SK-N-SH (cell line): ENCODE results near the gene HEXD. TPM values are rescaled to one million over a fixed set of nuclear protein-coding genes. Genes with fewer than 3 reads are reported as not detected.
A peak's percentile ranks its signal among the peaks of the same experiment; 100 is the strongest.

Experiments used
- CTCF ChIA-PET: fragments of 300-600, 350-600 bp; formaldehyde crosslinking; extraction: SDS; loops from one replicate; lab custom pipeline; 2021; lab: Yijun Ruan, JAX
- POLR2A ChIA-PET: fragments of 350-600 bp; sonication (Branson Sonifier 250); formaldehyde crosslinking; extraction: SDS; loops from one replicate; lab custom pipeline; 2020; ENCODE audit warnings: antibody characterized with exemption, inconsistent platforms; lab: Yijun Ruan, JAX
- DNase-seq: peaks from one replicate; pipeline ENCODE4 v3.0.0; 2012
- H2AFZ ChIP-seq: fragments of 200-600 bp; sonication (generic); 2 replicates; pipeline ENCODE4 v1.8.1; 2016; ENCODE audit warnings: antibody characterized with exemption, mild to moderate bottlenecking, low read depth
- H3F3A ChIP-seq: fragments of 200-600 bp; sonication (generic); replicated peaks from 2 replicates; pipeline ENCODE3; 2016; ENCODE audit warnings: antibody characterized with exemption, mild to moderate bottlenecking; ENCODE audit not compliant: insufficient read depth
- H3K27ac ChIP-seq, 2 experiments: fragments of 200-500 bp in 1 of 2; fragments of 200-600 bp in 1 of 2; sonication (Bioruptor generic) in 1 of 2; sonication (generic), shearing (Covaris generic) in 1 of 2; 2 replicates each; pipeline versions ENCODE4 v1.5.1 to v1.6.1; 2014 to 2016; ENCODE audit warnings: low read depth in 2 of 2, inconsistent platforms in 1 of 2, low read length in 1 of 2, mild to moderate bottlenecking in 1 of 2, mixed read lengths in 1 of 2
- H3K27me3 ChIP-seq: fragments of 200-600 bp; sonication (generic), shearing (Covaris generic); 2 replicates; pipeline ENCODE4 v1.6.1; 2016; ENCODE audit warnings: mixed run types; ENCODE audit not compliant: insufficient read depth
- H3K36me3 ChIP-seq, 2 experiments: fragments of 200-500 bp in 1 of 2; fragments of 200-600 bp in 1 of 2; sonication (Bioruptor generic) in 1 of 2; sonication (generic) in 1 of 2; replicated peaks in 1 of 2; 2 replicates each; pipeline versions ENCODE3 to v1.5.1; 2014 to 2016; ENCODE audit warnings: low read length in 1 of 2, mild to moderate bottlenecking in 1 of 2; ENCODE audit not compliant: insufficient read depth in 2 of 2, control insufficient read depth in 1 of 2
- H3K4me1 ChIP-seq, 2 experiments: fragments of 200-500 bp in 1 of 2; fragments of 200-600 bp in 1 of 2; sonication (Bioruptor generic) in 1 of 2; sonication (generic), shearing (Covaris generic) in 1 of 2; 2 replicates each; pipeline versions ENCODE4 v1.5.1 to v1.6.1; 2014 to 2016; ENCODE audit warnings: low read depth in 1 of 2, low read length in 1 of 2, mixed run types in 1 of 2; ENCODE audit not compliant: insufficient read depth in 2 of 2, control insufficient read depth in 1 of 2
- H3K4me2 ChIP-seq: fragments of 200-600 bp; sonication (generic), shearing (Covaris generic); 2 replicates; pipeline ENCODE4 v1.6.1; 2017; ENCODE audit warnings: mixed run types
- H3K4me3 ChIP-seq, 2 experiments: fragments of 200-500 bp in 1 of 2; fragments of 200-600 bp in 1 of 2; sonication (Bioruptor generic) in 1 of 2; sonication (generic), shearing (Covaris generic) in 1 of 2; 2 replicates each; pipeline versions ENCODE4 v1.5.1 to v1.8.1; 2014 to 2016; ENCODE audit warnings: low read depth in 2 of 2, inconsistent platforms in 1 of 2, low read length in 1 of 2, mild to moderate bottlenecking in 1 of 2, mixed read lengths in 1 of 2, moderate library complexity in 1 of 2
- H3K79me2 ChIP-seq: fragments of 200-600 bp; sonication (generic); 2 replicates; pipeline ENCODE4 v1.8.1; 2017; ENCODE audit warnings: mild to moderate bottlenecking; ENCODE audit not compliant: insufficient read depth
- H3K9ac ChIP-seq: fragments of 200-600 bp; sonication (generic); 2 replicates; pipeline ENCODE4 v1.6.1; 2017; ENCODE audit warnings: mixed run types
- H3K9me2 ChIP-seq: fragments of 200-600 bp; sonication (generic); 2 replicates; pipeline ENCODE4 v1.6.1; 2017; ENCODE audit warnings: mixed run types
- H3K9me3 ChIP-seq: fragments of 200-600 bp; sonication (generic); 2 replicates; pipeline ENCODE4 v1.6.1; 2017; ENCODE audit warnings: mixed run types, mild to moderate bottlenecking, moderate library complexity
- H4K20me1 ChIP-seq: fragments of 200-600 bp; sonication (generic); 2 replicates; pipeline ENCODE4 v1.6.1; 2017; ENCODE audit warnings: mild to moderate bottlenecking, mixed run types; ENCODE audit not compliant: insufficient read depth
- FOSL2 ChIP-seq: IDR thresholded peaks from 2 replicates; pipeline ENCODE4 v1.4.0; 2012; ENCODE audit warnings: low read depth, mild to moderate bottlenecking, moderate library complexity, borderline replicate concordance
- MEF2A ChIP-seq: IDR thresholded peaks from 2 replicates; pipeline ENCODE4 v1.4.0; 2012; ENCODE audit warnings: low read depth, borderline replicate concordance
- NFIC ChIP-seq: IDR thresholded peaks from 2 replicates; pipeline ENCODE4 v1.4.0; 2012; ENCODE audit warnings: borderline replicate concordance
- RAD21 ChIP-seq: IDR thresholded peaks from 2 replicates; pipeline ENCODE4 v1.6.1; 2012; ENCODE audit warnings: mild to moderate bottlenecking, low read length
- RCOR1 ChIP-seq: fragments of 150-350 bp; IDR thresholded peaks from 2 replicates; pipeline ENCODE4 v1.6.1; 2017; ENCODE audit warnings: antibody characterized with exemption, low read length
- SMC3 ChIP-seq: IDR thresholded peaks from 2 replicates; pipeline ENCODE4 v1.6.1; 2012; ENCODE audit warnings: low read depth, low read length, improper control_type of control experiment
- TAF1 ChIP-seq: IDR thresholded peaks from 2 replicates; pipeline ENCODE4 v1.6.1; 2012; ENCODE audit warnings: low read depth, mild to moderate bottlenecking, low read length, moderate library complexity, borderline replicate concordance
- TCF12 ChIP-seq: IDR thresholded peaks from 2 replicates; pipeline ENCODE4 v1.4.0; 2012
- YY1 ChIP-seq: IDR thresholded peaks from 2 replicates; pipeline ENCODE4 v1.4.0; 2012; ENCODE audit warnings: low read depth, mild to moderate bottlenecking
- WGBS: methylation state at CpG from one replicate; pipeline ENCODE4 v1.1.6; 2017; ENCODE audit warnings: low lambda C conversion rate; 5-methylcytosine and 5-hydroxymethylcytosine counted together
- polyA plus RNA-seq, 3 experiments: library from polyadenylated mRNA; depleted of rRNA; stranded (reverse); fragments of >200 nt; gene quantifications; 2 replicates each; pipeline ENCODE4 v1.2.3, GENCODE V29; 2012
- TF ChIP-seq, protein P1 (sequence below): IDR thresholded peaks from 2 replicates; pipeline ENCODE4 v1.4.0; 2012; ENCODE audit warnings: low read depth
- TF ChIP-seq, protein P2 (sequence below): IDR thresholded peaks from 2 replicates; pipeline ENCODE4 v1.6.1; 2012; ENCODE audit warnings: mild to moderate bottlenecking, low read depth, low read length, moderate library complexity
- TF ChIP-seq, protein P3 (sequence below): IDR thresholded peaks from 2 replicates; pipeline ENCODE4 v1.4.0; 2012; ENCODE audit warnings: low read depth, borderline replicate concordance
- TF ChIP-seq, protein P4 (sequence below): IDR thresholded peaks from 2 replicates; pipeline ENCODE4 v1.4.0; 2012; ENCODE audit warnings: low read depth, borderline replicate concordance
- TF ChIP-seq, protein P5 (sequence below): fragments of 200-600 bp; sonication (generic); IDR thresholded peaks from 2 replicates; pipeline ENCODE4 v1.6.1; 2017; ENCODE audit warnings: antibody characterized with exemption, mild to moderate bottlenecking, moderate library complexity

Gene HEXD
- polyA plus RNA-seq, 1 of the 3 experiments (the other 2 are of a cell fraction) = 38.8 TPM

DNA sequence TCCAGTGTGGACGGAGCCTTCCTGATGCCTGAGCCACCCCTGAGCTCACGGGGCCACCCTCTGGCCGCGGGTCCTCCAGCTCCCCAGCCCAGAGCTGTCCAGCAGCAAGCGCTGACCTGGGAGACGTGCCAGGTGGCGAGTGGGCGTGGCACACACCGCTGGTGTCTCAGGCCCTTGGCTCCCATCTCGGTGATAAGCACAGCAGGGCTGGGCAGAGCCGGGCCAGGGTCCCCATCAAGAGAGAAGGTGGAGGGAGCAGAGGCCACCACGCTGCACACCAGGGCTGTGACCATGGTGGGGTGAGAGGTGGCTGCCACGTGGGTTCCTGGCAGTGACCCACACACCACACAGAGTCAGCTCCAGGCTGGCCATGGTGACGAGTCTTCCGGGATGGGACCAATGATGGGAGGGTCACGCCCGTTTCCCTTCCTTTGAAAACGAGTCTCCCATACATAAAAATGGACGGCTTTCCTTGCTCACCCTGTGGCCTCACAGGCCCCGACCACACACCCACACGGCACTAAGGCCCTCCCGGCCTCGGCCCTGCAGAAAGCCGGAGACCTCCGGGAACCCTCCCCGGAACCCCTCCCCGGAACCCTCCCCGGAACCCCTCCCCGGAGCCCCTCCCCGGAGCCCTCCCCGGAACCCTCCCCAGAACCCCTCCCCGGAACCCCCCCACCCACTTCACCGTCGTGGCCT is 29.8 kb upstream of the HEXD start:
- 75% methylated on average over 31 of the region's 34 CpGs for WGBS
- Histone ChIP-seq H3F3A (peaks cover 4% of the 10 kb centered on the region), H3K27me3 (no peaks in the 10 kb centered on the region), H3K9ac (no peak overlapping the region), H3K4me1 (peaks cover 6 to 48% of the 10 kb centered on the region in 2 experiments; a peak in 2 of 4 replicates), H3K36me3 (peaks cover 0 to 2% of the 10 kb centered on the region in 2 experiments), H3K4me3 (no peak overlapping the region), H3K9me2 (no peaks in the 10 kb centered on the region), H4K20me1 (peaks cover 8% of the 10 kb centered on the region; the same call in 1 of the 2 replicates), H3K4me2 (no peak overlapping the region), H2AFZ (no peak overlapping the region), H3K9me3 (no peaks in the 10 kb centered on the region), H3K79me2 (no peaks in the 10 kb centered on the region), H3K27ac (no peak overlapping the region)
- ChIA-PET CTCF (interaction anchor here (0.9 to 1.9 kb wide), 3 partner anchors 10 to 152 kb away, joined by 4 to 6 read pairs (median 4); no protein-coding TSS in a partner anchor), POLR2A (no interaction called here)
- TF ChIP-seq TCF12 (no peak), TAF1 (no peak), RAD21 (no peak), YY1 (no peak), MEF2A (no peak), RCOR1 (no peak), SMC3 (peak; percentile 4; the same call in 1 of the 2 replicates), NFIC (0 out of 2 replicates have a peak, but pooled peaks have one; percentile 8), FOSL2 (no peak)
- TF ChIP-seq, protein P1, sequence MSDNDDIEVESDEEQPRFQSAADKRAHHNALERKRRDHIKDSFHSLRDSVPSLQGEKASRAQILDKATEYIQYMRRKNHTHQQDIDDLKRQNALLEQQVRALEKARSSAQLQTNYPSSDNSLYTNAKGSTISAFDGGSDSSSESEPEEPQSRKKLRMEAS = no peak
- TF ChIP-seq, protein P2, sequence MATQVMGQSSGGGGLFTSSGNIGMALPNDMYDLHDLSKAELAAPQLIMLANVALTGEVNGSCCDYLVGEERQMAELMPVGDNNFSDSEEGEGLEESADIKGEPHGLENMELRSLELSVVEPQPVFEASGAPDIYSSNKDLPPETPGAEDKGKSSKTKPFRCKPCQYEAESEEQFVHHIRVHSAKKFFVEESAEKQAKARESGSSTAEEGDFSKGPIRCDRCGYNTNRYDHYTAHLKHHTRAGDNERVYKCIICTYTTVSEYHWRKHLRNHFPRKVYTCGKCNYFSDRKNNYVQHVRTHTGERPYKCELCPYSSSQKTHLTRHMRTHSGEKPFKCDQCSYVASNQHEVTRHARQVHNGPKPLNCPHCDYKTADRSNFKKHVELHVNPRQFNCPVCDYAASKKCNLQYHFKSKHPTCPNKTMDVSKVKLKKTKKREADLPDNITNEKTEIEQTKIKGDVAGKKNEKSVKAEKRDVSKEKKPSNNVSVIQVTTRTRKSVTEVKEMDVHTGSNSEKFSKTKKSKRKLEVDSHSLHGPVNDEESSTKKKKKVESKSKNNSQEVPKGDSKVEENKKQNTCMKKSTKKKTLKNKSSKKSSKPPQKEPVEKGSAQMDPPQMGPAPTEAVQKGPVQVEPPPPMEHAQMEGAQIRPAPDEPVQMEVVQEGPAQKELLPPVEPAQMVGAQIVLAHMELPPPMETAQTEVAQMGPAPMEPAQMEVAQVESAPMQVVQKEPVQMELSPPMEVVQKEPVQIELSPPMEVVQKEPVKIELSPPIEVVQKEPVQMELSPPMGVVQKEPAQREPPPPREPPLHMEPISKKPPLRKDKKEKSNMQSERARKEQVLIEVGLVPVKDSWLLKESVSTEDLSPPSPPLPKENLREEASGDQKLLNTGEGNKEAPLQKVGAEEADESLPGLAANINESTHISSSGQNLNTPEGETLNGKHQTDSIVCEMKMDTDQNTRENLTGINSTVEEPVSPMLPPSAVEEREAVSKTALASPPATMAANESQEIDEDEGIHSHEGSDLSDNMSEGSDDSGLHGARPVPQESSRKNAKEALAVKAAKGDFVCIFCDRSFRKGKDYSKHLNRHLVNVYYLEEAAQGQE = peak; percentile 92
- TF ChIP-seq, protein P3, sequence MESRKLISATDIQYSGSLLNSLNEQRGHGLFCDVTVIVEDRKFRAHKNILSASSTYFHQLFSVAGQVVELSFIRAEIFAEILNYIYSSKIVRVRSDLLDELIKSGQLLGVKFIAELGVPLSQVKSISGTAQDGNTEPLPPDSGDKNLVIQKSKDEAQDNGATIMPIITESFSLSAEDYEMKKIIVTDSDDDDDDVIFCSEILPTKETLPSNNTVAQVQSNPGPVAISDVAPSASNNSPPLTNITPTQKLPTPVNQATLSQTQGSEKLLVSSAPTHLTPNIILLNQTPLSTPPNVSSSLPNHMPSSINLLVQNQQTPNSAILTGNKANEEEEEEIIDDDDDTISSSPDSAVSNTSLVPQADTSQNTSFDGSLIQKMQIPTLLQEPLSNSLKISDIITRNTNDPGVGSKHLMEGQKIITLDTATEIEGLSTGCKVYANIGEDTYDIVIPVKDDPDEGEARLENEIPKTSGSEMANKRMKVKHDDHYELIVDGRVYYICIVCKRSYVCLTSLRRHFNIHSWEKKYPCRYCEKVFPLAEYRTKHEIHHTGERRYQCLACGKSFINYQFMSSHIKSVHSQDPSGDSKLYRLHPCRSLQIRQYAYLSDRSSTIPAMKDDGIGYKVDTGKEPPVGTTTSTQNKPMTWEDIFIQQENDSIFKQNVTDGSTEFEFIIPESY = peak; percentile 50; the same call in 1 of the 2 replicates
- TF ChIP-seq, protein P4, sequence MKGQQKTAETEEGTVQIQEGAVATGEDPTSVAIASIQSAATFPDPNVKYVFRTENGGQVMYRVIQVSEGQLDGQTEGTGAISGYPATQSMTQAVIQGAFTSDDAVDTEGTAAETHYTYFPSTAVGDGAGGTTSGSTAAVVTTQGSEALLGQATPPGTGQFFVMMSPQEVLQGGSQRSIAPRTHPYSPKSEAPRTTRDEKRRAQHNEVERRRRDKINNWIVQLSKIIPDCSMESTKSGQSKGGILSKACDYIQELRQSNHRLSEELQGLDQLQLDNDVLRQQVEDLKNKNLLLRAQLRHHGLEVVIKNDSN = no peak
- TF ChIP-seq, protein P5, sequence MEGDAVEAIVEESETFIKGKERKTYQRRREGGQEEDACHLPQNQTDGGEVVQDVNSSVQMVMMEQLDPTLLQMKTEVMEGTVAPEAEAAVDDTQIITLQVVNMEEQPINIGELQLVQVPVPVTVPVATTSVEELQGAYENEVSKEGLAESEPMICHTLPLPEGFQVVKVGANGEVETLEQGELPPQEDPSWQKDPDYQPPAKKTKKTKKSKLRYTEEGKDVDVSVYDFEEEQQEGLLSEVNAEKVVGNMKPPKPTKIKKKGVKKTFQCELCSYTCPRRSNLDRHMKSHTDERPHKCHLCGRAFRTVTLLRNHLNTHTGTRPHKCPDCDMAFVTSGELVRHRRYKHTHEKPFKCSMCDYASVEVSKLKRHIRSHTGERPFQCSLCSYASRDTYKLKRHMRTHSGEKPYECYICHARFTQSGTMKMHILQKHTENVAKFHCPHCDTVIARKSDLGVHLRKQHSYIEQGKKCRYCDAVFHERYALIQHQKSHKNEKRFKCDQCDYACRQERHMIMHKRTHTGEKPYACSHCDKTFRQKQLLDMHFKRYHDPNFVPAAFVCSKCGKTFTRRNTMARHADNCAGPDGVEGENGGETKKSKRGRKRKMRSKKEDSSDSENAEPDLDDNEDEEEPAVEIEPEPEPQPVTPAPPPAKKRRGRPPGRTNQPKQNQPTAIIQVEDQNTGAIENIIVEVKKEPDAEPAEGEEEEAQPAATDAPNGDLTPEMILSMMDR = no peak
- DNase-seq = peak; percentile 63
